ENCODE data around the gene CNTNAP2. TPM values are rescaled to one million over a fixed set of nuclear protein-coding genes. Genes with fewer than 3 reads are reported as not detected.

CNTNAP2 gene
- total and polyA plus RNA-seq, 2 donors (not counting 1 experiment from before 2014, with no cell fraction given) = not detected

DNA sequence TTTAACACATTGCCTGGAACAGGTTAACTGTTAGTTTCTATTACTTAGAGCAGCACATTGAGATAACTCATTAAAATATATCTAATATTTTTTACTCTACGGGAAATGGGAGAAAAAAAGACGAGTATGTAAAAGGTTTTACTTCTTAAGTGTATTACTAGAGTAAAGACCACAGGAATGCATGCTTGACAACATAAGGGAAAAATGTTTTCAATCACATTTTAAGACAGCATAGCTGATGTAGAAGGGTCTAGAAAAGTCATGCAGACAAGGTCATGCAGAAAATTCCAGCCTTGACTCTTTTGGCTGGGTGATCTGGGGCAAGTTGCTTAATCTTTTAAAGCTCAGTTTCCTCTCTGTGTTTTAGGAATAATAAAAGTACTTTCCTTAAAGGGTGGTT is 806.2 kb downstream of the CNTNAP2 start:
- Histone ChIP-seq H3K4me3 (replicated peaks in 1 of 4; ENCODE audit: control extremely low read depth in 1 of 4, insufficient read depth in 1 of 4, low read depth in 3 of 4, low read length in 4 of 4) (no peak overlapping the region), H3K79me2 (ENCODE audit: control insufficient read depth, insufficient read depth, low read length) (no peaks in the 10 kb centered on the region), H3K27me3 (ENCODE audit: control insufficient read depth, insufficient read depth, low read length) (no peaks in the 10 kb centered on the region), H3K36me3 (ENCODE audit: control insufficient read depth, insufficient read depth, low read length) (no peaks in the 10 kb centered on the region), H3K4me2 (ENCODE audit: extremely low read depth, insufficient read depth, low read length) (no peak overlapping the region), H4K20me1 (ENCODE audit: control insufficient read depth, extremely low read depth, insufficient read depth, low read length) (no peaks in the 10 kb centered on the region), H3K4me1 (ENCODE audit: control insufficient read depth, extremely low read depth, insufficient read depth, low read length) (no peaks in the 10 kb centered on the region), H3K27ac (ENCODE audit: insufficient read depth, low read length) (no peak overlapping the region), H2AFZ (ENCODE audit: low read length) (no peak overlapping the region), H3K9me3 (ENCODE audit: control insufficient read depth, insufficient read depth, low read depth, low read length) (no peaks in the 10 kb centered on the region), H3K9ac (ENCODE audit: insufficient read depth, low read length) (no peak overlapping the region)
- TF ChIP-seq EZH2 (IDR thresholded peaks at IDR 0.05; ENCODE audit: low read length, missing control alignments) = no peak
- no peak for TF ChIP-seq CTCF (conservative IDR thresholded peaks at IDR 0.05 in 1 of 2, IDR thresholded peaks at IDR 0.05 in 1 of 2; ENCODE audit: low read depth in 1 of 2, low read length in 2 of 2)
- DNase-seq (ENCODE audit: low read depth in 2 of 2) = no peak

DNA sequence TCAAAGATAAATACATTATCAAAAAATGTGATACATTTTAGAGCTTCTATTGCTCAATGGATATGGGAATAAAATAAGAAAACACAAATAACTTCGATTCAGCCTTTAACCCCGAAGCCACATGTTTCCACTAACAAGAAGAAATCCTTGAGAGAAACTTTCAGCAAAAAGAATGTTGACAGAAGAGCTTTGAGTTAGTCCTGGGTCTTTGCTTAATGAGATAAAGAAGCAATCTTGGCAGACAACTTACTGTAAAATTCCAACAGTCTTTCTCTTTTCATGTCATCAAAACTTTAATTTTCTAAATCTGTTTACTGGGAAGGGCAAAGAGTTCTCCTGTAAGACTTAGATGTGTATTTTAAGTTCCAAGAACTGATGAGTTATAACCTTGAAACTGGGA is 810.2 kb downstream of the CNTNAP2 start:
- Histone ChIP-seq H3K9me3 (ENCODE audit: control insufficient read depth, insufficient read depth, low read depth, low read length) (no peaks in the 10 kb centered on the region), H3K4me3 (replicated peaks in 1 of 4; ENCODE audit: control extremely low read depth in 1 of 4, insufficient read depth in 1 of 4, low read depth in 3 of 4, low read length in 4 of 4) (no peak overlapping the region), H2AFZ (ENCODE audit: low read length) (no peak overlapping the region), H3K4me1 (ENCODE audit: control insufficient read depth, extremely low read depth, insufficient read depth, low read length) (no peaks in the 10 kb centered on the region), H4K20me1 (ENCODE audit: control insufficient read depth, extremely low read depth, insufficient read depth, low read length) (no peaks in the 10 kb centered on the region), H3K36me3 (ENCODE audit: control insufficient read depth, insufficient read depth, low read length) (no peaks in the 10 kb centered on the region), H3K4me2 (ENCODE audit: extremely low read depth, insufficient read depth, low read length) (no peak overlapping the region), H3K79me2 (ENCODE audit: control insufficient read depth, insufficient read depth, low read length) (no peaks in the 10 kb centered on the region), H3K27ac (ENCODE audit: insufficient read depth, low read length) (no peak overlapping the region), H3K27me3 (ENCODE audit: control insufficient read depth, insufficient read depth, low read length) (no peaks in the 10 kb centered on the region), H3K9ac (ENCODE audit: insufficient read depth, low read length) (no peak overlapping the region)
- TF ChIP-seq CTCF (conservative IDR thresholded peaks at IDR 0.05 in 1 of 2, IDR thresholded peaks at IDR 0.05 in 1 of 2; ENCODE audit: low read depth in 1 of 2, low read length in 2 of 2) (no peak), EZH2 (IDR thresholded peaks at IDR 0.05; ENCODE audit: low read length, missing control alignments) (no peak)
- no peak for DNase-seq (ENCODE audit: low read depth in 2 of 2)

GRCh38 chr7:146937836-146938235 is 821.2 kb downstream of the CNTNAP2 start:
- no peaks in the 10 kb centered on the region for H3K4me1 ChIP-seq (ENCODE audit: control insufficient read depth, extremely low read depth, insufficient read depth, low read length)
- no peak overlapping the region for H3K4me3 ChIP-seq (replicated peaks in 1 of 4; ENCODE audit: control extremely low read depth in 1 of 4, insufficient read depth in 1 of 4, low read depth in 3 of 4, low read length in 4 of 4)
- TF ChIP-seq CTCF (conservative IDR thresholded peaks at IDR 0.05 in 1 of 2, IDR thresholded peaks at IDR 0.05 in 1 of 2; ENCODE audit: low read depth in 1 of 2, low read length in 2 of 2) (no peak), EZH2 (IDR thresholded peaks at IDR 0.05; ENCODE audit: low read length, missing control alignments) (no peak)
- no peaks in the 10 kb centered on the region for H3K27me3 ChIP-seq (ENCODE audit: control insufficient read depth, insufficient read depth, low read length)
- no peak overlapping the region for H3K4me2 ChIP-seq (ENCODE audit: extremely low read depth, insufficient read depth, low read length)
- no peak overlapping the region for H2AFZ ChIP-seq (ENCODE audit: low read length)
- H3K9ac ChIP-seq (ENCODE audit: insufficient read depth, low read length) = no peak overlapping the region
- no peak for DNase-seq (ENCODE audit: low read depth in 2 of 2)
- no peaks in the 10 kb centered on the region for H3K36me3 ChIP-seq (ENCODE audit: control insufficient read depth, insufficient read depth, low read length)
- no peaks in the 10 kb centered on the region for H3K9me3 ChIP-seq (ENCODE audit: control insufficient read depth, insufficient read depth, low read depth, low read length)
- H3K79me2 ChIP-seq (ENCODE audit: control insufficient read depth, insufficient read depth, low read length) = no peaks in the 10 kb centered on the region
- H4K20me1 ChIP-seq (ENCODE audit: control insufficient read depth, extremely low read depth, insufficient read depth, low read length) = no peaks in the 10 kb centered on the region
- H3K27ac ChIP-seq (ENCODE audit: insufficient read depth, low read length) = no peak overlapping the region

Measured in fibroblast of lung (primary cell).